NOMO-1 treated with DMSO at 0.1 percent for 48 hours (cell line): ENCODE results near the gene CT45A1.
A peak's percentile ranks its signal among the peaks of the same experiment; 100 is the strongest.
"Not testable (repeated sequence)": the region's sequence is repeated elsewhere in the genome, so short reads cannot be mapped to it uniquely, and the experiment has no call there.

Experiments
- DNase-seq: peaks from one replicate; lab custom pipeline; 2025; ENCODE audit not compliant: unreplicated experiment; lab: John Stamatoyannopoulos, UW

Gene CT45A1

GRCh38 chrX:135713183-135713689, at the start of gene CT45A1:
Gene CT45A1 (plus strand): TSS chrX:135713639. CDS start chrX:135718941, 5,302 bp downstream.
- DNase-seq: not testable (repeated sequence)

- DNase-seq: not testable (repeated sequence)
These were observed 40.5 kb upstream of the CT45A1 start for GRCh38 chrX:135672979-135673378.

- no peak for DNase-seq
These were observed 25.3 kb upstream of the CT45A1 start for GRCh38 chrX:135688137-135688536.

DNA sequence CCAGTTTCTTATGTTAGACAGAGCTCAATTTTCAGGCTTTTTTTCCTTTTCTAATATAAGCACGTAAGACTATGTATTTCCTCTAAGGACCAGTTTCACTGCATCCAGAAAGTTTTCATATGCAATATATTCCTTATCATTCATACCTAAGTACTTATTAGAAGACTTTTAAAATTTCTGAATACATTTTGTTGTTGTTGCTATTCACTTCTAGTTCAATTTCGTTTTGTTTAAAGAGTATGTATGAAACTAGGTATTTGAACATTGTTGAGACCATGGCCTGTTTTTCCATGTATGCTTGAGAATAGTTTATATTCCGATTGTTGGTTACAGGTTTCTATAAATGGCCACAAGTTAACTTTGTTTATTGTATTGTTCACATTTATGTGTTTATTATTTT, 18.0 kb upstream of the CT45A1 start:
- no peak for DNase-seq

- DNase-seq: no peak
These were observed 15.8 kb upstream of the CT45A1 start for GRCh38 chrX:135697601-135698000.

GRCh38 chrX:135698924-135699323, 14.5 kb upstream of the CT45A1 start:
- DNase-seq: no peak

GRCh38 chrX:135707880-135708279, 5.6 kb upstream of the CT45A1 start:
- peak; percentile 60 for DNase-seq

GRCh38 chrX:135713795-135714194, 356 bp downstream of the CT45A1 start:
- DNase-seq: no peak

DNA sequence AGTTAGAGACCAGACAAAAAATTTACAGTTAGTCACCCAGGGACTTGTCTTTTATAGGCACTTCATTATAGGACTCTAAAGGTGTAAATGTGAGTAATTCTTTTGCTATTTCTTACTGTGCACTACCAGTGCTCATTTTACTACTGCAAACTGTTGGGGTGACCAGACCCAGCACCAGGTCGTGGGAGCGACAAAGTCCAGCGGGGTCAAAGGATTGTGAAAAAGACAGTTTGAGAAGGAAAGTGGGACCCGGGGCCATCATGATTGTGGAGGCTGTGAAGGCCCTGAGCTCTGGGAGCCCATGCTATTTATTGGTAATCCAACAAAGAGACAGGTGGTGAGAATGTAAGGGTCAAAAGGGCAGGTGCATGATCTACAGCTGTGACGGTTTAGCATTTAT, 21.2 kb downstream of the CT45A1 start:
- DNase-seq: not testable (repeated sequence)

DNA sequence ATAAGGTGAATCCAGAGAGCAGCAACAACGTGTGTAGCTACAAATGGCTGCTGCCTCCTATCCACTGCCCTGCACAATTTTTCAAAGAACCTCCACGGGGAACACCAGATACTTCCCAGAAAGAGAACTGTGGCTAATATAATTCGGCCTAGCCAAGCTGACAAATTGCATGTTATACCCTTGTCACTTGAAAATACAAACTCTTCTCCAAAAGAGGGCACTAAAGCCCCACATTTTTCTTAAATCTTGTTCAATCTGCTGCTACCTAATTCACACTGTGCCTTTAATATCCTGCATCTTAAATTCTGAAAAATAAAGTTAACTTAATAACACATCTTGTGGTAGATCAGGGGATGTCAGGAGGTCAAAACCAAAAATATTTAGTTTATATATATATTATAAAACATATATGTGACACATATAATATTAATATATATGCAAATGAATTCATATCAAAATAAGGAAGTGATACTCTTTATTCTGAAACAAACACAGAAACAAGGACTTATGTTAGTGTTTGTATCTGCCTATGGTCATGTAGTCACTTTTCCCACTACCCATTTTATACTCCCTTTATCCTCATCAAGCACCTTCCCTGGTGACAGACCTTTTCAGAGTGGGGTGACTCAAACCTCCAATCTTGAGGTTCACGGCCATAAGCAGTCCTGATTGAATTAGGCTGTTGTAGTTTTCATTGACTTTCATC, 24.1 kb downstream of the CT45A1 start:
- DNase-seq: no peak

DNA sequence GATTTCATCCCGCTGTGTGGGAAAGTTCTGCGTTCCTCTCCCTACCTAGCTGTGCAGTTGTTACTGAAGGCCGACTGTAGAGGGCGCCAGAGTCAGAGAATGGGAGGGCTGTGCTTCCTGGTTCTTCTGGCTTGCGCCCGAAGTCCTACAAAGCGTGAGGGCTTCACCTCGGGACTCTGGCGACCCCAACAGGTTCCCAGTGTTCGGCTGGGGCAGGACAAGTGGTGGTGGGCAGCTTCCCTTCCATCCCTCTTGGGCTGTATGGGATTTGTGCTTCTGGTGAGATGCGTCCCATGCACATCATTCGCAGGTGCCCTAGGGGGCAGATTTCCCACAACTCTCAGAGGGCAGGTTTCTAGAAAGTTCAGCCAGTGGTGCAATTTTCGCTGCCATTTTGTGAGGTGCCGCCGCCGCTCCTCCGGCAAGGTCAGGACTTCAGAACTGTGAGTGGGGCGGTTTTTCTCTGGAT, 27.3 kb downstream of the CT45A1 start:
- no peak for DNase-seq

GRCh38 chrX:135741192-135741715, 27.8 kb downstream of the CT45A1 start:
- no peak for DNase-seq

DNA sequence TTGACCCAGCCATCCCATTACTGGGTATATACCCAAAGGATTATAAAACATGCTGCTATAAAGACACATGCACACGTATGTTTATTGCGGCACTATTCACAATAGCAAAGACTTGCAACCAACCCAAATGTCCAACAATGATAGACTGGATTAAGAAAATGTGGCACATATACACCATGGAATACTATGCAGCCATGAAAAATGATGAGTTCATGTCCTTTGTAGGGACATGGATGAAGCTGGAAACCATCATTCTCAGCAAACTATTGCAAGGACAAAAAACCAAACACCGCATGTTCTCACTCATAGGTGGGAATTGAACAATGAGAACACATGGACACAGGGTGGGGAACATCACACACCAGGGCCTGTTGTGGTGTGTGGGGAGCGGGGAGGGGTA, 31.3 kb downstream of the CT45A1 start:
- DNase-seq: not testable (repeated sequence)

DNA sequence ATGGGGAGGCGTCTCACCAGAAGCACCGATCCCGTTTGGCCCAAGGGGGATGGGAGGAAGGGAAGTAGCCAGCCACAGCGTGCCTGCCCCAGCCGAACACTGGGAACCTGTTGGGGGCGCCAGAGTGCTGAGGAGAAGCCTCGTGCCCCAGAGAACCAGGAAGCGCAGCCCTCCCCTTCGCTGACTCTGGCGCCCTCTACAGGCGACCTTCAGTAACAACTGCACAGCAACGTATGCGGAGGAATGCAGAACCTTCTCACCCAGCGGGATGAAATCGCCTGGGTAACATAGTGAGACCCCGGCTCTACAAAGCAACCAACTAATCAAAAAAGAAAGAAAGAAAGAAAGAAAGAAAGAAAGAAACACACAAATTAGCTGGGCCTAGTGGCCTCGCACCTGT, 54.7 kb downstream of the CT45A1 start, which contains the start of gene CT45A3:
CT45A3 (minus strand) TSS at position 101 of the 400 bp plus-strand sequence. CDS start 3,747 bp downstream, outside the sequence.
- DNase-seq: not testable (repeated sequence)
